Muscle layer of duodenum (tissue), 2 donors: ENCODE measurements around the gene PIK3AP1.
"Not testable (repeated sequence)": the region's sequence is repeated elsewhere in the genome, so short reads cannot be mapped to it uniquely, and the experiment has no call there.

ENCODE experiments used
- H3K27ac ChIP-seq: one replicate; pipeline ENCODE4 v1.7.0; 2013; ENCODE audit warnings: mild to moderate bottlenecking, low read length
- H3K27me3 ChIP-seq: one replicate; pipeline ENCODE4 v1.7.0; 2013; ENCODE audit warnings: low read depth, mild to moderate bottlenecking, control low read depth, low read length
- H3K36me3 ChIP-seq, 2 donors: one replicate each; pipeline ENCODE4 v1.7.0; 2013; ENCODE audit warnings: low read length in 2 of 2, control low read depth in 1 of 2, mild to moderate bottlenecking in 1 of 2; ENCODE audit not compliant: insufficient read depth in 2 of 2, control insufficient read depth in 1 of 2
- H3K4me1 ChIP-seq, 2 donors: one replicate each; pipeline ENCODE4 v1.7.0; 2013; ENCODE audit warnings: low read length in 2 of 2, mild to moderate bottlenecking in 2 of 2, control low read depth in 1 of 2, moderate library complexity in 1 of 2; ENCODE audit not compliant: insufficient read depth in 2 of 2, control insufficient read depth in 1 of 2
- H3K4me3 ChIP-seq, 2 donors: one replicate each; pipeline ENCODE4 v1.7.0; 2013; ENCODE audit warnings: low read length in 2 of 2, low read depth in 1 of 2, mild to moderate bottlenecking in 1 of 2
- H3K9me3 ChIP-seq, 2 donors: one replicate each; pipeline ENCODE4 v1.7.0; 2013; ENCODE audit warnings: low read length in 2 of 2, control low read depth in 1 of 2, mild to moderate bottlenecking in 1 of 2; ENCODE audit not compliant: control insufficient read depth in 1 of 2
- donor health status: healthy.

PIK3AP1 gene

DNA sequence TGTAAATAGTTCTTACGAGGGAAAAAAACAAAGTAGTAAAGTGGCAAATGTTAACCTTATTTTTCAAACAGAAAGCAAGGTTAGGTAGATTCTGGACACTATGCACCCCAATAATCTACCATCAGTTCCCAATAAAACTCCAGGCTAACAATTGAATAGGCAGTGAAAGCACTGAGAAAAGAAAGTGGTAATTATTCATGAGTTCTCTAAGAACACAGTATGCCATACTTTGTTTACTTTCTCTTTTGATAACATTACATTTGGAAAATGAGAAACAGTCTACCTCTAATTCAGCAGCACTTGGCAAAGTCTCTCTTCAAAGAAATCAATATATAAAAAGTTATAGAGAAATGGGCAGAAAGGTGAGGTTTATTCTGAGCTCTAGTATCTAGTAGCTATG is 151.9 kb downstream of the PIK3AP1 start:
- H3K27me3 ChIP-seq = no peaks in the 10 kb centered on the region
- peaks cover 0 to 6% of the 10 kb centered on the region in 2 donors for H3K36me3 ChIP-seq
- no peaks in the 10 kb centered on the region for H3K9me3 ChIP-seq
- H3K27ac ChIP-seq = no peak overlapping the region
- peaks cover 0 to 23% of the 10 kb centered on the region in 2 donors for H3K4me1 ChIP-seq
- H3K4me3 ChIP-seq = no peak overlapping the region

DNA sequence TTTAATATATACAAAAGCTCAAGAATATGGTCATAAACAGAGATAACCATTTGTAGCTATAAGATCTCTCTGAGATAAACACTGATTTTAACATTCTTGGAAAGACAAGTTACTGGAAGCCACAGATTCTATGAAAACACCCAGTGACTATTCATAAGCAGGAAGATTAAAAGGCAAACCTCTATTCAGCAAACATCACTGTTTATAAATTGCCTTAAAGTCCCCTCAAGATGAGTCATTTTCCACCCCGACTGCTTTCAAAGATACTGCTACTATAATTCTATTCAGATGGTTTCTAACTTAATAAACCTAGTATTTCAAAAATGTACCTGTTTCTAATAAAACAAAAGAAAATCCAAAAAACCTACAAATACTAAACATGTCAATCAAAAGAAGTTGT is 154.5 kb downstream of the PIK3AP1 start:
- no peaks in the 10 kb centered on the region for H3K9me3 ChIP-seq
- peaks cover 0 to 4% of the 10 kb centered on the region in 2 donors for H3K4me1 ChIP-seq
- no peak overlapping the region for H3K4me3 ChIP-seq
- H3K27ac ChIP-seq = no peak overlapping the region
- peaks cover 6% of the 10 kb centered on the region in 2 donors for H3K36me3 ChIP-seq
- no peaks in the 10 kb centered on the region for H3K27me3 ChIP-seq

DNA sequence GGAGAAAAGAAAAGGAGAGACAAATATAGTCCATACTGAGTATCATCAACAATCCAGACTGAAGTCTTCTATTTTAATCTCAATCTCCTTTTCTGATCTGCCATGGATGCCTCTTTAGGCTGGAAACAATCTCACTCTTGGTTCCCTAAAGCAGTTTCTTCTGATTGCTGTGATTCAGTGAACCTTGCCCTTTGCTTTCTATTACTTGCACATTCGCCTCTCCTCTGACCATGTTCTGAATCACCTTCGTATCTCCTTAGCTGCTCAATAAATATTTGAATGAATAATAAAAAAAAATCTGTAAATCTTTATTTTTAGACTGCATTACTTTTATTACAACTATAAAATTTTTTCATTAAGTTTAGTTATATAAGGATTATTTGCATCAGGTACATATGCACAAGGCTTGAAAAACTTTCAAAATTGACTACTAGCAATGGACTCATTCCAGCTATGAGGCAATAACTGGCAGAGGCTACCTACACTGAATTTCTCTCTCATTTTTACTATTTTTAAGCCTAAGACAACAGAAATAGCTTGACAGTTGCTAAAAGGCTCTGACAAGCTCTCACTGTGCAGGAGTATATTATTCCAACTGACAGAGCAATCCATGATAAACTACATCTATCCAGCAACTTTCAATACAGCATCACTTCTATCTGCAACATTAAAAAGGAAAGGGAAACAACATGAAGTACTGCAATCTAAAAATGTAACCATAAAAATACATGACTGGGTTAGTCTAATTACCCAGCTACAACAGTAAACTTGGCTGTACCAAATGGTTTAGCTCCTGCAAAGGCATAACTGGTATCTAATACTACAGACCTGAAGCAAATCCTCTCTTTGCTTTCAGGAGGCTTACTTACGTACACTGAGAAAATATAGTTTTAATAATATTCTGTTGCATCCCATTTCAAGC is 159.1 kb downstream of the PIK3AP1 start:
- H3K4me1 ChIP-seq = no peaks in the 10 kb centered on the region
- no peaks in the 10 kb centered on the region for H3K9me3 ChIP-seq
- H3K27me3 ChIP-seq = no peaks in the 10 kb centered on the region
- no peak overlapping the region for H3K4me3 ChIP-seq
- no peak overlapping the region for H3K27ac ChIP-seq
- H3K36me3 ChIP-seq = peaks cover 6 to 33% of the 10 kb centered on the region in 2 donors

DNA sequence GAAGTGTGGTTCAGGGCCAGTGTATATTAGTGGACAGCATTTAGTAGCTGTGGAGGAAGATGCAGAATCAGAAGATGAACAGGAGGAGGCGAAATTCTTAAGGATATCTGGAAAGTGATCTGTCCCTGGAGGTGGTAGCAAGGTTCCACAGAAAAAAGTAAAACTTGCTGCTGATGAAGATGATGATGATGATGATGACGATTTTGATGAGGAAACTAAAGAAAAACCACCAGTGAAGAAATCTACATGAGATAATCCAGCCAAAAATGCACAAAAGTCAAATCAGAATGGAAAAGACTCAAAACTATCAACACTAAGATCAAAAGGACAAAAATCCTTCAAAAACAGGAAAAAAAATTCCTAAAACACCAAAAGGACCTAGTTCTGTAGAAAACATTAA is 159.8 kb downstream of the PIK3AP1 start:
- Histone ChIP-seq H3K4me1 (no peaks in the 10 kb centered on the region), H3K4me3 (no peak overlapping the region), H3K27ac (no peak overlapping the region), H3K27me3 (no peaks in the 10 kb centered on the region), H3K9me3 (no peaks in the 10 kb centered on the region), H3K36me3 (peaks cover 6 to 33% of the 10 kb centered on the region in 2 donors)

DNA sequence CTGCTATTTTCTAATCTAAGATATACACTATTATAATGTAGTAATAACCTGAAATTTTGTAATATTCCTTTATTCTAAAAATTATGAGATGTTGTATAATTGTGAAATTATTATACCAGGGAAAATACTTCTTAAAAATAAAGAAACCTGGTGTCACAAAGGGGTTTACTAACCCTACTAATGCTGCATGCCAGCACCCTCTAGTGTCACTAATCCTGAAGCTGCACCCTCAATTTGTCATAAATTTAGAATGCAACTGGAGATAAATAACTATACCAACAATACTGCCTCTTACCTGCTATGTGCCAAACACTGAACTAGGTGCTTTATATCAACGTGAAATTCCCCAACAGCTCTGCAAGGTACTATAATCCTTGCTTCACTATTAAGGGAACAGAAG is 164.3 kb downstream of the PIK3AP1 start:
- H3K4me3 ChIP-seq = no peak overlapping the region
- no peaks in the 10 kb centered on the region for H3K4me1 ChIP-seq
- no peak overlapping the region for H3K27ac ChIP-seq
- H3K36me3 ChIP-seq = peaks cover 21 to 39% of the 10 kb centered on the region in 2 donors
- H3K27me3 ChIP-seq = no peaks in the 10 kb centered on the region
- no peaks in the 10 kb centered on the region for H3K9me3 ChIP-seq

DNA sequence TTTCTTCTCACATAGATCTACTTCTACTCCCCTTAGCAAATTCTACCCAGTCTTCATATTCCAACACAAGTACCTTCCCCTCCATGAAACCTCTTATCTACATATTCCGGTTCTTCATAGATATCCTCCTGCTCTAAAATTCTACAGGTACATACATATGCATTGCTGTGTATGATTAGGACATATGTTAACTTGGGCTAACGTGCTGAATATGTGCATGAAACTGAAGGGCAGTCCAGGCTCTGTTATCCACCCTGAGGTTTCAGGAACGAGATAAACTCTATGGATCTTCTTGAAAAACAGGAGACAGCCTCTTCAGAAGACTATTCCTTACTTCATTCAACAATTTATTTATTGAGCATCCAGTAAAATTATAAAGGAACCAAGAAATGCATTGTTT is 165.0 kb downstream of the PIK3AP1 start:
- Histone ChIP-seq H3K27me3 (no peaks in the 10 kb centered on the region), H3K4me1 (no peaks in the 10 kb centered on the region), H3K4me3 (no peak overlapping the region), H3K36me3 (peaks cover 28 to 46% of the 10 kb centered on the region in 2 donors), H3K9me3 (no peaks in the 10 kb centered on the region), H3K27ac (no peak overlapping the region)

DNA sequence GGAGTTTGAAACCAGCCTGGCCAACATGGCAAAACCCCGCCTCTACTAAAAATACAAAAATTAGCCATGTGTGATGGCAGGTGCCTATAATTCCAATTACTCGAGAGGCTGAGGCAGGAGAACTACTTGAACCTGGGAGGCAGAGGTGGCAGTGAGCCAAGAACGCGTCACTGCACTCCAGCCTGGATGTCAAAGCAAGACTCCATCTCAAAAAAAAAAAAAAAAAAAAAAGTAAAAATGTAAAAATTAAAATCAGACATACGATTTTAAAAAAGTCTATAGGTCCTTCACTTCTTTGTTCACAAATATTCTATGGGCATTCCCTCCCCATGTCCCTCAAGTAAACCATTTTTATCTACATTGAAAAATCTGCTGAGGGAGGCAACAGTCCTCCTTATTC is 171.7 kb downstream of the PIK3AP1 start:
- Histone ChIP-seq H3K4me1 (no peaks in the 10 kb centered on the region), H3K27ac (no peak overlapping the region), H3K27me3 (no peaks in the 10 kb centered on the region), H3K36me3 (peaks cover 39% of the 10 kb centered on the region in 2 donors), H3K4me3 (no peak overlapping the region), H3K9me3 (no peaks in the 10 kb centered on the region)

DNA sequence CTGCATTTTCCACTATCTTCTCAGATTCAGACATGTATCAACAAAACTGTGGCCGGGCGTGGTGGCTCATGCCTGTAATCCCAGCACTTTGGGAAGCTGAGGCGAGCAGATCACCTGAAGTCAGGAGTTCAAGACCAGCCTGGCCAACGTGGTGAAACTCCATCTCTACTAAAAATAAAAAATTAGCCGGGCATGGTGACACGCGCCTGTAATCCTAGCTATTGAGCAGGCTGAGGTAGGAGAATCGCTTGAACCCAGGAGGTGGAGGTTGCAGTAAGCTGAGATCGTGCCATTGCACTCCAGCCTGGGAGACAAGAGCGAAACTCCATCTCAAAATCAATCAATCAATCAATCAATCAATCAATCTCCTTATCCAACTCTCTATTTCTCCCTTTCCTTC is 174.8 kb downstream of the PIK3AP1 start:
- H3K27ac ChIP-seq, H3K9me3 ChIP-seq, H3K4me3 ChIP-seq, H3K27me3 ChIP-seq, H3K4me1 ChIP-seq: not testable (repeated sequence)
- peaks cover 32 to 37% of the 10 kb centered on the region in 2 donors for H3K36me3 ChIP-seq
